Measurements from ENCODE around the gene WNK2. TPM values are rescaled to one million over a fixed set of nuclear protein-coding genes. Genes with fewer than 3 reads are reported as not detected.

Gene WNK2
- total and polyA plus RNA-seq, 2 donors (not counting 3 experiments of a cell fraction or from before 2014, with no cell fraction given): not detected

- intact Hi-C loops (cut with micrococcal nuclease) (no loop called here), dilution Hi-C loops (cut with MboI; ENCODE audit: extremely low pct_ligation_motif_present, low sequenced_read_pairs) (no loop called here)
- TF ChIP-seq MYC (IDR thresholded peaks at IDR 0.05; ENCODE audit: low read depth, low read length): no peak
- Histone ChIP-seq H3K4me2 (ENCODE audit: insufficient read depth, low read length) (no peak overlapping the region), H3K36me3 (ENCODE audit: control insufficient read depth in 2 of 2, extremely low read depth in 1 of 2, insufficient read depth in 2 of 2, low read length in 2 of 2) (no peaks in the 10 kb centered on the region), H3K4me1 (ENCODE audit: control insufficient read depth, extremely low read depth, insufficient read depth, low read length) (no peaks in the 10 kb centered on the region), H3K79me2 (ENCODE audit: control insufficient read depth, insufficient read depth, low read length) (no peaks in the 10 kb centered on the region), H3K4me3 (replicated peaks in 1 of 3; ENCODE audit: insufficient read depth in 1 of 3, low read depth in 1 of 3, low read length in 3 of 3) (no peak overlapping the region), H3K9me1 (replicated peaks; ENCODE audit: control insufficient read depth, extremely low read depth, insufficient read depth, low read length) (no peaks in the 10 kb centered on the region), H4K20me1 (replicated peaks; ENCODE audit: control insufficient read depth, extremely low read depth, insufficient read depth, low read length) (no peaks in the 10 kb centered on the region), H3K27me3 (ENCODE audit: control insufficient read depth in 2 of 2, insufficient read depth in 2 of 2, low read length in 2 of 2) (no peaks in the 10 kb centered on the region), H3K9me3 (replicated peaks; ENCODE audit: control insufficient read depth, insufficient read depth, low read length) (no peaks in the 10 kb centered on the region), H3K9ac (replicated peaks; ENCODE audit: extremely low read depth, insufficient read depth, low read length) (no peak overlapping the region), H3K27ac (ENCODE audit: insufficient read depth, low read depth, low read length) (no peak overlapping the region), H2AFZ (ENCODE audit: low read depth, low read length) (no peak overlapping the region)
- POLR2A ChIA-PET: no interaction called here
- FAIRE-seq (no peak), DNase-seq (ENCODE audit: low read depth, low spot score) (no peak)
- BruUV-seq (replicated peaks): no TSS peak
- CTCF ChIA-PET: no interaction called here
Observed at GRCh38 chr9:93225892-93226291, 42.0 kb downstream of the WNK2 start.

GRCh38 chr9:93226819-93227218 lies 42.9 kb downstream of the WNK2 start:
- no peak for TF ChIP-seq POLR2A (IDR thresholded peaks at IDR 0.05; ENCODE audit: low read depth, low read length)
- TF ChIP-seq GATA2 (IDR thresholded peaks at IDR 0.05; ENCODE audit: insufficient read depth, insufficient read length, low read depth, low read length): no peak
- TF ChIP-seq CTCF (IDR thresholded peaks at IDR 0.05; ENCODE audit: extremely low read depth in 1 of 2, insufficient read depth in 1 of 2, low read depth in 1 of 2, low read length in 2 of 2): no peak
- no peak for TF ChIP-seq MYC (IDR thresholded peaks at IDR 0.05; ENCODE audit: low read depth, low read length)
- TF ChIP-seq POLR2AphosphoS5 (IDR thresholded peaks at IDR 0.05; ENCODE audit: insufficient read depth, low read depth, low read length): no peak
- TF ChIP-seq EZH2 (IDR thresholded peaks at IDR 0.05; ENCODE audit: borderline replicate concordance, low read depth, low read length, severe bottlenecking): no peak
- no peak for TF ChIP-seq MAX (IDR thresholded peaks at IDR 0.05; ENCODE audit: insufficient read depth, insufficient read length)
- no peak for TF ChIP-seq FOS (IDR thresholded peaks at IDR 0.05; ENCODE audit: borderline replicate concordance, insufficient read depth, low read length)
- no peak for TF ChIP-seq JUN (IDR thresholded peaks at IDR 0.05; ENCODE audit: borderline replicate concordance, insufficient read depth, insufficient read length, low read depth)
- dilution Hi-C loops (cut with MboI; ENCODE audit: extremely low pct_ligation_motif_present, low sequenced_read_pairs): no loop called here
- ChIA-PET POLR2A (no interaction called here), CTCF (no interaction called here)
- Histone ChIP-seq H3K27ac (ENCODE audit: insufficient read depth, low read depth, low read length) (no peak overlapping the region), H3K27me3 (ENCODE audit: control insufficient read depth in 2 of 2, insufficient read depth in 2 of 2, low read length in 2 of 2) (no peaks in the 10 kb centered on the region), H3K9me1 (replicated peaks; ENCODE audit: control insufficient read depth, extremely low read depth, insufficient read depth, low read length) (no peaks in the 10 kb centered on the region), H3K4me3 (replicated peaks in 1 of 3; ENCODE audit: insufficient read depth in 1 of 3, low read depth in 1 of 3, low read length in 3 of 3) (no peak overlapping the region), H2AFZ (ENCODE audit: low read depth, low read length) (no peak overlapping the region), H3K79me2 (ENCODE audit: control insufficient read depth, insufficient read depth, low read length) (no peaks in the 10 kb centered on the region), H3K9me3 (replicated peaks; ENCODE audit: control insufficient read depth, insufficient read depth, low read length) (no peaks in the 10 kb centered on the region), H3K36me3 (ENCODE audit: control insufficient read depth in 2 of 2, extremely low read depth in 1 of 2, insufficient read depth in 2 of 2, low read length in 2 of 2) (no peaks in the 10 kb centered on the region), H3K9ac (replicated peaks; ENCODE audit: extremely low read depth, insufficient read depth, low read length) (no peak overlapping the region), H3K4me1 (ENCODE audit: control insufficient read depth, extremely low read depth, insufficient read depth, low read length) (no peaks in the 10 kb centered on the region), H3K4me2 (ENCODE audit: insufficient read depth, low read length) (no peak overlapping the region), H4K20me1 (replicated peaks; ENCODE audit: control insufficient read depth, extremely low read depth, insufficient read depth, low read length) (no peaks in the 10 kb centered on the region)
- intact Hi-C loops (cut with micrococcal nuclease): no loop called here
- no peak for FAIRE-seq
- no peak for DNase-seq (ENCODE audit: low read depth, low spot score)
- BruUV-seq (replicated peaks): no TSS peak

Measured in endothelial cell of umbilical vein (primary cell).